ENCODE measurements around the gene PLXNB3.
"Not testable (repeated sequence)": the region's sequence is repeated elsewhere in the genome, so short reads cannot be mapped to it uniquely, and the experiment has no call there.

Gene PLXNB3

GRCh38 chrX:153794018-153794896, 30.2 kb downstream of the PLXNB3 start, which contains the start of the genes IDH3G and SSR4:
Gene IDH3G (minus strand): TSS chrX:153794375. CDS start chrX:153794326, 49 bp downstream.
Gene SSR4 (plus strand): TSS chrX:153794668. CDS start chrX:153794688, 20 bp downstream.
- peak; percentile 83 to 90 for DNase-seq

- DNase-seq = no peak
These were observed 31.1 kb downstream of the PLXNB3 start for GRCh38 chrX:153794897-153795816.

DNA sequence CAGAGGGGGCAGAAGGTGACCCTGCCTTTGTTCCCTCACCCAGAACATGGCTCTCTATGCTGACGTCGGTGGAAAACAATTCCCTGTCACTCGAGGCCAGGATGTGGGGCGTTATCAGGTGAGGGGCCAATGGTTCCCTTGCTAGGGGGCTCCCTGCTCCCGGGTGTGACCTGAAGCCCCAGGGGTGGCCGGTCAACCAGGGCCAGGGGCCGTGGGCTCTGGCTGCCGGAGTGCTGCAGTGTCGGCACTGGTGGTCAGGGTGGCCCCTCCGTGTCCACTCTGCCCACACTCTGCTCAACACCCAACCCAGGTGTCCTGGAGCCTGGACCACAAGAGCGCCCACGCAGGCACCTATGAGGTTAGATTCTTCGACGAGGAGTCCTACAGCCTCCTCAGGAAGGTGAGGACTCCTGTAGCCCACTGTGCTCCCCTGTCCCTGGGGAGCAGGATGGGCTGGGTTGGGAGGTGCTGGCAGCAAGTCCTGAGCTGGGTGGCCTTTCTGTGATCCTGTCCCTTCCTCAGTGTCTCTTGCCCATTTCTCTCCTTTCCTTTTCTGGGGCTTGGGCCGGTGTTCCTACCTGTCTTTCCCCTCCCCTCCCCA, 33.5 kb downstream of the PLXNB3 start:
- DNase-seq = no peak

DNA sequence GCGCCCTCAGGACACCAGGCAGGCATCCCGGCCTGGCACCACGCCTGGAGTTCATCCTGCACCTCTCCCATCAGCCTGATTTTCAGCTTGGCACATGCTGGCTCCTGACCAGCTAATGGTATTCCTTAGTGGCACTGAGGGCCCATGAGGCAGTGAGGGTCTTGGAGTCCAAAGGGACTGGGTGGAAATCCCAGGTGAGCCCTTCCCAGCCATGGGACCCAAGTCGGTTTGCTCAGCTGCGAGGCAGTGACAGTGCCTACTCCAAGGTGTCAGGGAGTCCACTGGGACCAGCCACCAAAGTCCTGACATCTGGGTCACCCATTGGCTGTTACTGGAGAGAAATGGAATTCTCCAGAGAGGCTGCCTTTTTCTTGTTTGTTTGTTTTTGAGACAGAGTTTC, 35.3 kb downstream of the PLXNB3 start:
- DNase-seq = no peak

- no peak for DNase-seq
These were observed 36.2 kb downstream of the PLXNB3 start for GRCh38 chrX:153800177-153800722.

DNA sequence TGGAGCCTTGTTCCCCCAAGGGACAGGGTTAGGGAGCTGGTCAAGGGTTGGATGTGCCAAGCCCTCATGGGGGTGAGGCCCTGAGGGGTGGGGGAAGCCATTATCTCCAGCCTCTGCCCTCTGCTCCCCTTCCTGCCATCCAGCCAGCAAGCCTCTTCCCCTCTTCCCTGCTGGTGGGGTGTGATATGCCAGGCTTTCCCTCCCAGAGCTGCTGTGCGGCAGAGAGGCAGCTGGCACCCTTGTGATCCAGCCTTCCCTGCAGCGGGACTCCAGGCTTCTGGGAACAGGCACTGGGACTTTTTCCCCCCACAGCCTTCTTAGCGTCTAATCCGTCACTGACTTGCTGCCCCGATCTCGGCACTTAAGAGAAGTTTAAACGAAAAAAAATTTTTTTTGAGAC, 36.7 kb downstream of the PLXNB3 start:
- DNase-seq = no peak

DNA sequence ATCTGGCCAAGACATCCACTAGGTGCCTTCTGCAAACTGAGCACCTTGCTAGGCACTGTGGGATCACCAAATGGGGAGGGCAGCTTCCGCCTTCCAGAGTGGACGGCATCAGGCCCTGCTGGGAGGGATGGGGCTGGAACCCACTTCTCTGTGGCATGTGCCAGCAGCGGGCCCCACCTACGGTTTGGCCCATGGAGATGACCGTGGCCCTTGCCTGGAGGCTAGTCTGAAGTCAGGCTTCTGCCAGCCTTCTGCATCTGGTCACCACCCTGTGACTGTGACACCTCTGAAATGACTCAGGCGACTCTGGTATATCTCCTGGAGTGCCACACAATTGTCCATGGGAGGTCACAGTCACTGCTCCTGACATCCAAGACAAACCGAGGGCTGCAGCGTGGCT, 37.6 kb downstream of the PLXNB3 start:
- no peak for DNase-seq

DNA sequence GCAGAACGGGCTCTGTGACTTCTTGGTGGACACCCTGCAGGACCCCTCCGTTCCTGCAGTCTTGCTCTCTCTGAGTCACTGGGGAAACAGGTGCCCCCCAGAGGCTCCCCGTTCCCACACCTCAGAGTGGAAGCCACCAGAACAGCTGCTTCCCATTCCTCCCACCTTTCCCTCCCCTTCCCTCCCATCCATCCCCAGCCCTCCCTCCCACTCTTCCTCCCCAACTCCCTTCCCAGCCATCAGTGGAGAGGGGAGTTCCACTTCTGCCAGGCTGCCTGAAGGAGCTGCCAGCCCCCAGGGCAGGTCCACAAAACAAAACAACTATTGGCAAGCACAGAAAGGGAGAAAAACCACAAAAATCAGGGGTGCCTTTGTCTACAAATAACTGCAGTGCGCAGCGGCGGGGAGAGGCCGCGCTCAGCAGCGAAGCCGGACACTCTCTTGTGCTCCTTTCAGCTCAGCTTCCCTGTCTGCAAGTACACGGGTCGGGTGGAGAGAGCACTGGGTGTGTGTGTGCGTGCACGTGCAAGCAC, 38.5 kb downstream of the PLXNB3 start:
- no peak for DNase-seq

GRCh38 chrX:153803211-153804099, 39.4 kb downstream of the PLXNB3 start:
- no peak for DNase-seq

DNA sequence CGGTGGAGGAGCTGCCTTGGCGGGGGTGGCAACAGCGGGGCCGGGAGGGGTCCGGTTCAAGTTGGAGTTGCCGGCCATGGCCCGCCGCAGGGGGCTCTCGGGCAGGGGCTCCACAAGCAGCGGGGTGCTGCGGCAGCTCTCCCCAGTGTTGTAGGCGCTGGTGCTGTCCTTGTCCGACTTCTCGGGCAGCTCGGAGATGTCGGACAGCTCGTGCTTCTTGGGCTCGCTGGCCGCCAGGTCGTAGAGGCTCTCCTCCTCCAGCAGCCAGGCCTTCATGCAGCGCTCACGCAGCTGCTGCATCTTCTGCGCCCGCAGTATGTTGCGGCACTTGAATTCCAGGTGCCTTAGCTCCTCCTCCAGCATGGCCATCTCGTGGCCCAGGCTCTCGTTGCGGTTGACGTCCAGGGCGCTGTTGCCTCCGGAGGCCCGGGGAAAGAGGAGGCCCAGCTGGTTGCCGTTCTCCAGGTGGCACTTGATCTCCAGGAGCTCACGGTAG, 40.1 kb downstream of the PLXNB3 start:
- DNase-seq = no peak

GRCh38 chrX:153804621-153805020, 40.6 kb downstream of the PLXNB3 start:
- DNase-seq = no peak

DNA sequence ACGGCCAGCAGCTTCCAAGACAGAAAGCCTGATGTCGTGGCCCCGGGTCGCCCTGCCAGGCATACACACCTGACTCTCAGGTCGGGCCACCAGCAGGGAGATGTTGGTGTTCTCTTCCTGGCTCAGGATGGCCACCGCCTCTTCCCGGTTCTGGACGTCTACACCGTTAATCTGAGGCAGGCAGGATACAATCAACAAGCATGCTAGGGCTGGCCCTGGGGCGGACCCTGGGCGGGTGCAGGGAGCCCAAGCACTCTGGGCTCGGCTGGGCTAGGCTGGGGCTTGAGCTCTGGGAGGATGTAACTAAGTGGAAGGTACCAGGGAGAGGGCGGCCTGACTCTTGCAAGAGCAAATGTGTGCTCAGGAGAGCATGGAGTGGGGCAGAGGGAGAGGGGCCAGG, 41.4 kb downstream of the PLXNB3 start:
- DNase-seq = no peak

DNA sequence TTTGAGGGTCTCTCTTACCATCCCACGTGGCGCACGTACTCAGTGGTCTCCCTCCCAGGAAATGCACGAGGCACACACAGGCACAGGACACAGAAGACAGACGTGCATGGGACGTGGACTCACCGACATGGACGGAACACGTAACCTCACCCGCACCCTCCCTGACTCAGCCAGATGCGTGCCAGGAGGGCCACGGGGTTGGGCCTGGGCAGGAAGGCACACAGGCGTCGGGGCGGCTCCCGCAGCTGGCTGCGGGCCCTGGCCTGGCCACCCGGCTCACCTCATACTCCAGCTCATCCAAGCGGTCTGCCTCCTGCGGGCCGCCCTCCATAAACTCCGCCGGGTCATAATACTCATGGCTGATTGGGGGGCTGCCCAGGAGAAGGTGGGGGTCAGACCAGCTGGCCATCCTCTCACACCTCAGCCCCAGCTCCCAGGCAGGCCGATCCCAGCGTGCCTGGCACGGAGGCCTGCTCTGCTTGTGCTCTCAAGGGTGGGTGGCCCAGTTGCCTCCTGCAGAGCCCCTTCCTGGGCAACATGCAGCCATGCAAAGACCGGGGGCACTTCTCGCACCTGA, 43.0 kb downstream of the PLXNB3 start:
- DNase-seq = no peak

GRCh38 chrX:153807976-153808375, 43.9 kb downstream of the PLXNB3 start:
- DNase-seq = no peak

DNA sequence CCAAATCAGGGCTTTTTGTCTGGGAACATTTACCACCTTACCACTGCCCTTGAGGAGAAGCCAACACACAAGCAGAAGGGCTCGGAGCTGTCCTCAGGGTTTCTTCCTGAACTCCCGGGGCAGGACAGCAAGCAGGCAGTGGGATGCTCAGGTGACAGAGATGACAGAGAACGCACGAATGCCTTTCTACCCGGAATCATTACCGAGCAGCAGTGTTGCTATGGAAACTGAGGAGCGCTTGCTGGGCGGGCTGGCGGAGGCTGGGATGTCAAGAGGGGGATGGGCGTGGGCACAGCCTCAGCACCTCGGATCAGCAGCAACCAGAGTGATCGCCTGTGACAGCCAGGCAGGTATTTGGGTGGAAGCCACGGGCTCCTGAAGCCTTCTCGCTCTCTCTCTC, 48.2 kb downstream of the PLXNB3 start:
- DNase-seq = no peak

DNA sequence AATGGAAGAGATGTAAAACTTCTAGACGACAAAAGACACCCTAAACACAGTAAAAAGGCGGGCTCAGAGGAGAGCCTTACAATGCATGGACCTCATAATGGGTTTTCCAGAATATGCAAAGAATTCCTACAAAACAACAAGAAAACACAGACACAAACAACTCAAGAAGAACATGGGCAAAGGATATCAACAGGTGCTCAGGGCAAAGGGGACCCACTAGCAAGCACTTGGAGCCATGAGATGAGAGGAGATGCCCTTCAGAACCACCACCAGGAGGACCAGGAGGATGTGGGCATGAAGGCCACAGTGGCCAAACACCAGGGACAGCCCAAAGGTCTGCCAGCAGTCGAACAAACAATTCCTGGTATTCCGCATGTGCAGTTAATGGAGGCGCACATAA, 49.1 kb downstream of the PLXNB3 start:
- no peak for DNase-seq

DNA sequence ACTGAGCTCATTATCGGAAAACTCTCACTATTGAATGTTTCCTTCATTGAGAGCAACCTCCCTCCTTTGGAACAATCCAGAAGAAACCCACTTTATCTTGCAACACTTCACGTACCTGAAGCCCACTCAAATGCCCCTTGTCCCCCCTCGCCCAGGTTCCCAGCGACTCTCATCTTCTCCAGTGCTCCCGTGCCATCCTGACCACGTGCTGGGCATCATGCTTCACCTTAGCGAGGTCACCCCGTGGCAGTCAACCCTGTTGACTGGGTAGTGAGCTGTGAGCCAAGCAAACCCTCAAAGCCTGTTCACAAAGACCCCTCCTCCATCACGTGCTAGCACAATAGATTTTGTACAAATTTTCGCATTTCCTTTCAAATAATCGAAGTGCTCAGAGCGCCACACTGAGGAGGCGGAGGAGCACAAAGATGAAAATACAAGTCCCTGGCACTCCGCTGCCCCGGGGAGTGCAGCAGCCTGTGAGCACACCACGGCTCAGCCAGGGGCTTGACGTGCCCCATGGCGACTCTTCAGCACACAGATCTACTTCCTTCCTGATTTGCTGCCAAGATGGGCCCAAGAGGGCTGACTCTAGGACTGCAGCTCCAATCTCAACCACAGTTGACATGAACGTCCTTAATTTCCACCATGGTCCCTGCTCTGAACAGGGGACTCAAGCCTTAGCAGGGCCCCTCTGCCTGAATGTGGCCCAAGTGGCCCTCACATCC, 50.7 kb downstream of the PLXNB3 start:
- DNase-seq = no peak

- DNase-seq = no peak
These were observed 53.0 kb downstream of the PLXNB3 start for GRCh38 chrX:153816831-153817690.

DNA sequence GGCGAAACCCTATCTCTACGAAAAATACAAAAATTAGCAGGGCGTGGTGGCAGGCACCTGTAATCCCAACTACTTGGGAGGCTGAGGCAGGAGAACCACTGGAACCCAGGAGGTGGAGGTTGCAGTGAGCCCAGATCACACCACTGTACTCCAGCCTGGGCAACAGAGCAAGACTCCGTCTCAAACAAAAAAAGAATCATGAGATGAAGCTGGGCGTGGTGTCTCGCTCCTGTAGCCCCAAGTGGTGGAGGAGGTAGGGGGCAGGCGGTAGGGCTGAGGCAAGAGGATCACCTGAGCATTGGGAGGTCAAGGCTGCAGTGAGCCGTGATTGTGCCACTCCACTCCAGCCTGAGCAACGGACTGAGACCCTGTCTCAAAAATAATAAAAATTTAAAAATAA, 54.0 kb downstream of the PLXNB3 start:
- DNase-seq = not testable (repeated sequence)
